Measurements from ENCODE around the gene TTC7B.

GRCh38 chr14:90660865-90661570, 155.2 kb downstream of the TTC7B start:
- TF ChIP-seq, protein P1, sequence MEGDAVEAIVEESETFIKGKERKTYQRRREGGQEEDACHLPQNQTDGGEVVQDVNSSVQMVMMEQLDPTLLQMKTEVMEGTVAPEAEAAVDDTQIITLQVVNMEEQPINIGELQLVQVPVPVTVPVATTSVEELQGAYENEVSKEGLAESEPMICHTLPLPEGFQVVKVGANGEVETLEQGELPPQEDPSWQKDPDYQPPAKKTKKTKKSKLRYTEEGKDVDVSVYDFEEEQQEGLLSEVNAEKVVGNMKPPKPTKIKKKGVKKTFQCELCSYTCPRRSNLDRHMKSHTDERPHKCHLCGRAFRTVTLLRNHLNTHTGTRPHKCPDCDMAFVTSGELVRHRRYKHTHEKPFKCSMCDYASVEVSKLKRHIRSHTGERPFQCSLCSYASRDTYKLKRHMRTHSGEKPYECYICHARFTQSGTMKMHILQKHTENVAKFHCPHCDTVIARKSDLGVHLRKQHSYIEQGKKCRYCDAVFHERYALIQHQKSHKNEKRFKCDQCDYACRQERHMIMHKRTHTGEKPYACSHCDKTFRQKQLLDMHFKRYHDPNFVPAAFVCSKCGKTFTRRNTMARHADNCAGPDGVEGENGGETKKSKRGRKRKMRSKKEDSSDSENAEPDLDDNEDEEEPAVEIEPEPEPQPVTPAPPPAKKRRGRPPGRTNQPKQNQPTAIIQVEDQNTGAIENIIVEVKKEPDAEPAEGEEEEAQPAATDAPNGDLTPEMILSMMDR (conservative IDR thresholded peaks at IDR 0.05), result no peak
- no peak for TF ChIP-seq ZFX (IDR thresholded peaks at IDR 0.05)

All from C4-2B (cell line).